Smooth muscle cell (in vitro differentiated cells): ENCODE measurements around the gene ILF2. TPM values are rescaled to one million over a fixed set of nuclear protein-coding genes. Genes with fewer than 3 reads are reported as not detected.
"Not testable (repeated sequence)": the region's sequence is repeated elsewhere in the genome, so short reads cannot be mapped to it uniquely, and the experiment has no call there.

Experiments
- DNase-seq: peaks from one replicate; lab custom pipeline; 2025; ENCODE audit not compliant: unreplicated experiment; lab: John Stamatoyannopoulos, UW
- H2AFZ ChIP-seq: fragments of 200-600 bp; sonication (generic); 2 replicates; pipeline ENCODE4 v1.6.0; 2016; ENCODE audit warnings: antibody characterized with exemption, low read depth, mild to moderate bottlenecking
- H3F3A ChIP-seq: fragments of 200-600 bp; sonication (generic); 2 replicates; pipeline ENCODE4 v1.6.0; 2017; ENCODE audit warnings: antibody characterized with exemption, low read depth
- H3K27ac ChIP-seq: fragments of 200-600 bp; sonication (generic); 2 replicates; pipeline ENCODE4 v1.5.1; 2016; ENCODE audit warnings: low read depth, mild to moderate bottlenecking
- H3K27me3 ChIP-seq: fragments of 200-600 bp; sonication (generic); 2 replicates; pipeline ENCODE4 v1.6.1; 2016; ENCODE audit warnings: low read depth, mild to moderate bottlenecking
- H3K36me3 ChIP-seq: fragments of 200-600 bp; sonication (generic); 2 replicates; pipeline ENCODE4 v1.5.1; 2016; ENCODE audit warnings: low read depth
- H3K4me1 ChIP-seq: fragments of 200-600 bp; sonication (generic); 2 replicates; pipeline ENCODE4 v1.5.1; 2016; ENCODE audit warnings: low read depth
- H3K4me2 ChIP-seq: fragments of 200-600 bp; sonication (generic); 2 replicates; pipeline ENCODE4 v1.6.0; 2016; ENCODE audit warnings: mild to moderate bottlenecking
- H3K4me3 ChIP-seq: fragments of 200-600 bp; sonication (generic); 2 replicates; pipeline ENCODE4 v1.5.1; 2016; ENCODE audit warnings: mild to moderate bottlenecking
- H3K79me2 ChIP-seq: fragments of 200-600 bp; sonication (generic); 2 replicates; pipeline ENCODE4 v1.6.0; 2016; ENCODE audit warnings: low read depth, mild to moderate bottlenecking
- H3K9ac ChIP-seq: fragments of 200-600 bp; sonication (generic); 2 replicates; pipeline ENCODE4 v1.6.0; 2016; ENCODE audit warnings: low read depth
- H3K9me3 ChIP-seq: fragments of 200-600 bp; sonication (generic); replicated peaks from 2 replicates; pipeline ENCODE4 v1.5.1; 2016; ENCODE audit warnings: low read depth
- H4K20me1 ChIP-seq: fragments of 200-600 bp; sonication (generic); 2 replicates; pipeline ENCODE4 v1.6.0; 2016; ENCODE audit warnings: low read depth
- CTCF ChIP-seq: fragments of 200-600 bp; sonication (generic); IDR thresholded peaks from 2 replicates; pipeline ENCODE4 v1.5.1; 2017; ENCODE audit warnings: borderline replicate concordance, mild to moderate bottlenecking, antibody characterized with exemption; ENCODE audit not compliant: insufficient read depth, poor library complexity, severe bottlenecking
- WGBS: methylation state at CpG from one replicate; pipeline ENCODE4 v1.1.7; 2016; ENCODE audit warnings: low lambda C conversion rate; 5-methylcytosine and 5-hydroxymethylcytosine counted together
- polyA plus RNA-seq: library from polyadenylated mRNA; unstranded; fragments of >200 nt; fragmentation: Nextera tagmentation; extraction: Ambion mirVana; gene quantifications from 2 replicates; pipeline ENCODE4 v1.2.1, GENCODE V29; 2016
- total RNA-seq: library from RNA; depleted of rRNA; stranded (reverse); fragments of >200 nt; gene quantifications from 2 replicates; pipeline ENCODE4 v1.2.3, GENCODE V29; 2014

The ILF2 gene
- total RNA-seq (201 and 206 TPM in 2 replicates), polyA plus RNA-seq (194 and 241 TPM in 2 replicates)

- Histone ChIP-seq H3K4me1 (peaks cover 10% of the 10 kb centered on the region), H3K4me3 (peak within 1 kb of the TSS; percentile 75), H3K4me2 (peak within 1 kb of the TSS; percentile 93), H3K27ac (peak within 1 kb of the TSS; percentile 80), H3K9me3 (no peaks in the 10 kb centered on the region), H2AFZ (peak within 1 kb of the TSS; percentile 87), H3F3A (peaks cover 8% of the 10 kb centered on the region), H3K36me3 (no peaks in the 10 kb centered on the region), H3K79me2 (peaks cover 39% of the 10 kb centered on the region), H3K27me3 (no peaks in the 10 kb centered on the region), H3K9ac (peak within 1 kb of the TSS; percentile 94), H4K20me1 (peaks cover 10% of the 10 kb centered on the region)
- under 1% methylated on average over 35 of the region's 35 CpGs for WGBS
- TF ChIP-seq CTCF = no peak
- DNase-seq = peak; percentile 84
These were observed at the start of gene ILF2 for GRCh38 chr1:153670859-153671627. Gene ILF2 (minus strand): TSS chr1:153670993. CDS start chr1:153670922, 71 bp downstream.

GRCh38 chr1:153717330-153717729, 46.5 kb upstream of the ILF2 start:
- no peaks in the 10 kb centered on the region for H3K79me2 ChIP-seq
- no peaks in the 10 kb centered on the region for H3K27me3 ChIP-seq
- no peak overlapping the region for H3K4me2 ChIP-seq
- H3F3A ChIP-seq = no peaks in the 10 kb centered on the region
- DNase-seq = no peak
- no peak overlapping the region for H3K27ac ChIP-seq
- no peaks in the 10 kb centered on the region for H3K9me3 ChIP-seq
- H3K4me1 ChIP-seq = no peaks in the 10 kb centered on the region
- no peak overlapping the region for H2AFZ ChIP-seq
- H3K9ac ChIP-seq = no peak overlapping the region
- no peaks in the 10 kb centered on the region for H3K36me3 ChIP-seq
- no peak overlapping the region for H3K4me3 ChIP-seq
- WGBS = 94% methylated on average over 3 of the region's 3 CpGs
- H4K20me1 ChIP-seq = no peaks in the 10 kb centered on the region
- no peak for TF ChIP-seq CTCF

GRCh38 chr1:153716211-153716610, 45.4 kb upstream of the ILF2 start:
- H3K27me3 ChIP-seq, H3K4me3 ChIP-seq, H3K4me2 ChIP-seq, H4K20me1 ChIP-seq, H3F3A ChIP-seq, H3K4me1 ChIP-seq, H3K79me2 ChIP-seq, DNase-seq, H3K9me3 ChIP-seq, H3K9ac ChIP-seq, H2AFZ ChIP-seq, H3K27ac ChIP-seq, H3K36me3 ChIP-seq: not testable (repeated sequence)
- 83% methylated on average over 5 of the region's 5 CpGs for WGBS

GRCh38 chr1:153711026-153711425, 40.2 kb upstream of the ILF2 start:
- Histone ChIP-seq H3K4me1 (no peaks in the 10 kb centered on the region), H3K4me2 (no peak overlapping the region), H4K20me1 (no peaks in the 10 kb centered on the region), H3K79me2 (no peaks in the 10 kb centered on the region), H3K9ac (no peak overlapping the region), H3K27ac (no peak overlapping the region), H2AFZ (no peak overlapping the region), H3F3A (no peaks in the 10 kb centered on the region), H3K36me3 (no peaks in the 10 kb centered on the region), H3K4me3 (no peak overlapping the region), H3K27me3 (no peaks in the 10 kb centered on the region), H3K9me3 (no peaks in the 10 kb centered on the region)
- DNase-seq = no peak
- WGBS = 84% methylated on average over 7 of the region's 7 CpGs
- no peak for TF ChIP-seq CTCF
